Measurements from ENCODE around the gene LAMA2. TPM values are rescaled to one million over a fixed set of nuclear protein-coding genes. Genes with fewer than 3 reads are reported as not detected.

The LAMA2 gene
- total RNA-seq, 1 experiment from 2014 or later = 0.28 TPM

- CTCF ChIA-PET = no interaction called here
- BruUV-seq (replicated peaks) = no TSS peak
- Histone ChIP-seq H3K9me3 (ENCODE audit: control insufficient read depth, insufficient read depth, low read depth, low read length) (no peaks in the 10 kb centered on the region), H3K36me3 (ENCODE audit: control insufficient read depth, insufficient read depth, low read length) (no peaks in the 10 kb centered on the region), H3K4me1 (ENCODE audit: control insufficient read depth, insufficient read depth, low read length) (no peaks in the 10 kb centered on the region), H3K4me3 (ENCODE audit: low read depth in 2 of 2, low read length in 2 of 2) (no peak overlapping the region), H3K27me3 (ENCODE audit: control insufficient read depth, insufficient read depth, low read length) (no peaks in the 10 kb centered on the region), H3K27ac (ENCODE audit: low read length) (no peak overlapping the region)
- in situ Hi-C loops (cut with HindIII; ENCODE audit: low pct_unique_long_range_greater_than_20kb, low sequenced_read_pairs) (no loop called here), intact Hi-C loops (cut with micrococcal nuclease; ENCODE audit: unreplicated experiment) (no loop called here)
- no peak for TF ChIP-seq REST (IDR thresholded peaks at IDR 0.05; ENCODE audit: insufficient read depth in 1 of 2, low read depth in 2 of 2, low read length in 1 of 2)
- TF ChIP-seq CTCF (IDR thresholded peaks at IDR 0.05) = no peak
- TF ChIP-seq POLR2AphosphoS5 (IDR thresholded peaks at IDR 0.05; ENCODE audit: low read depth, low read length) = no peak
- TF ChIP-seq SIN3A (IDR thresholded peaks at IDR 0.05; ENCODE audit: borderline replicate concordance, insufficient read depth, low read depth, low read length) = no peak
- TF ChIP-seq TCF7L2 (IDR thresholded peaks at IDR 0.05; ENCODE audit: low read depth, low read length) = no peak
- ATAC-seq (no peak), DNase-seq (ENCODE audit: low read depth, low spot score) (no peak)
- POLR2A ChIA-PET = no interaction called here
These were observed 42.8 kb downstream of the LAMA2 start for GRCh38 chr6:128925765-128926164.

- intact Hi-C loops (cut with micrococcal nuclease; ENCODE audit: unreplicated experiment) = no loop called here
These were observed 46.9 kb downstream of the LAMA2 start for GRCh38 chr6:128929869-128930268.

More at GRCh38 chr6:128929869-128930268, 46.9 kb downstream of the LAMA2 start:
- TF ChIP-seq CTCF (IDR thresholded peaks at IDR 0.05) = no peak
- no peak for TF ChIP-seq REST (IDR thresholded peaks at IDR 0.05; ENCODE audit: insufficient read depth in 1 of 2, low read depth in 2 of 2, low read length in 1 of 2)
- no peak for TF ChIP-seq SIN3A (IDR thresholded peaks at IDR 0.05; ENCODE audit: borderline replicate concordance, insufficient read depth, low read depth, low read length)
- no peak for TF ChIP-seq POLR2AphosphoS5 (IDR thresholded peaks at IDR 0.05; ENCODE audit: low read depth, low read length)
- no peak for TF ChIP-seq TCF7L2 (IDR thresholded peaks at IDR 0.05; ENCODE audit: low read depth, low read length)
- Histone ChIP-seq H3K27me3 (ENCODE audit: control insufficient read depth, insufficient read depth, low read length) (no peaks in the 10 kb centered on the region), H3K4me3 (ENCODE audit: low read depth in 2 of 2, low read length in 2 of 2) (no peak overlapping the region), H3K4me1 (ENCODE audit: control insufficient read depth, insufficient read depth, low read length) (no peaks in the 10 kb centered on the region), H3K9me3 (ENCODE audit: control insufficient read depth, insufficient read depth, low read depth, low read length) (no peaks in the 10 kb centered on the region), H3K27ac (ENCODE audit: low read length) (no peak overlapping the region), H3K36me3 (ENCODE audit: control insufficient read depth, insufficient read depth, low read length) (no peaks in the 10 kb centered on the region)
- in situ Hi-C loops (cut with HindIII; ENCODE audit: low pct_unique_long_range_greater_than_20kb, low sequenced_read_pairs) = no loop called here
- no peak for DNase-seq (ENCODE audit: low read depth, low spot score)
- CTCF ChIA-PET = no interaction called here
- no peak for ATAC-seq
- POLR2A ChIA-PET = no interaction called here
- BruUV-seq (replicated peaks) = no TSS peak
